Activated effector memory CD4-positive, alpha-beta T cell treated with anti-CD3 and anti-CD28 coated beads, Interleukin-2, amount 50 U/mL, for 16 hours (primary cell): ENCODE measurements around the gene SLC9A3.
A peak's percentile ranks its signal among the peaks of the same experiment; 100 is the strongest.

Experiments used
- DNase-seq: peaks from one replicate; pipeline ENCODE4 v3.0.0-alpha.2; 2020

The SLC9A3 gene

DNA sequence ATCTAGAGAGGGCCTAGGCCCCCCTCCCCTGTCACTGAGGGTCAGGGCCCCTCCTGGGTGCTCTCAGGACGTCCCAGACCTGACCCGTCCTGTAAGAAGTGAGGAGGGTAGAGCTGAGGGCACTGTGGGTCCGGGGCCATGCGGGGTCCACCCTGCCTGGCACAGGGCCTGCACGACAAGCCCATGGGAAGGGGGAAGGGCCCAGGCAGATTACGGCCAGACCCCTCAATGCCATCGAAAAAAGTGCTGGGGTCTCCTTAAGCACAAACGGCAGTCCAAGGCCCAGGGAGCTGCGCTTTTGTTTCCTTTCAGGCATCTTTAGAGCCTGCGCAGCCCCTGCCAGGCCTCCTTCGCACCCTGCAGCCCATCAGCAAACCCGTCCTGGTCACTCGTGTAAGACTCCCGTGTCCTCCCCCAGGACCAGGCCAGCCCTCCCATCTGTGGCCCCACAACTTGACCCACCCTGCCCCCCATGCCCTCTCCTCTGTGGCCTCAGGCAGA is 85.7 kb downstream of the SLC9A3 start:
- peak; percentile 58 for DNase-seq

DNA sequence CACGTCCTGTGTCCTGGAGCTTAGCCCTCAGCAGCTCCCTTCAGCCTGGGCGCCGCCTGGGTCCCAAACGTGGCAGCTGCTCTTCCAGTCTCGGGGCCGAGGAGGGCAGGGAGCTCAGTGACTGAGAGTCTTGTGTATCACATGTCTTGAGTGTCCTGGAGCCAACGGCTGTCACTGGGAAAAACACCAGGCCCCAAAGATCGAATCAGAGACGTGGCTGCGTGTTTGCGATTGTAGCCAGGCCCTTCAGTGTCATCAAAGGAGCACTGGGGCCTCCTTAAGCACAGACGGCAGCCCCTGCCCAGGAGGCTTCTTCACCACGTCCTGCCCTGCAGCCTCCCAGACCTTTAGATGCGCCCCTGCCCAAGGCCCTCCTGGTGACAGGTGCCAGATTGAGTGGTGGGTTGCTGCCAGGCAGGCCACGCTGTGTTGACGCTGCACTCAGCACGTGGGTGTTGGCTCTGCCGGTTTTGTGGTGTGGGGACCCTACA is 86.9 kb downstream of the SLC9A3 start:
- peak; percentile 46 for DNase-seq

DNA sequence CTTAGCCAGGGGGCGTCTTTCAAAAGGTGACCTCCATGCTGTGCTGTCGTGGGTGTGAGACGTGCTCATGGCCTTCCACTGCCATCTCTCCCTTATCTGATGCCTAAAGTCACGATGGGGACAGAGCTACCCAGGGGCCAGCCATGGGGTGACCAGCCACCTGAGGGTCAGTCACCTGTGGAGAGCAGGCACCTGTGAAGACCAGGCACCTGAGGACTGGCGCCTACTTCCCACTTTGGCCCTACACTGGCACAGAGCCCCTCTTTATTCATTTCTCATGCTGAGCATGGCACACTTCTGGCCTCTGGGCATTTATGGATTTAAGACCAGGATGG is 87.6 kb downstream of the SLC9A3 start:
- DNase-seq: peak; percentile 53

DNA sequence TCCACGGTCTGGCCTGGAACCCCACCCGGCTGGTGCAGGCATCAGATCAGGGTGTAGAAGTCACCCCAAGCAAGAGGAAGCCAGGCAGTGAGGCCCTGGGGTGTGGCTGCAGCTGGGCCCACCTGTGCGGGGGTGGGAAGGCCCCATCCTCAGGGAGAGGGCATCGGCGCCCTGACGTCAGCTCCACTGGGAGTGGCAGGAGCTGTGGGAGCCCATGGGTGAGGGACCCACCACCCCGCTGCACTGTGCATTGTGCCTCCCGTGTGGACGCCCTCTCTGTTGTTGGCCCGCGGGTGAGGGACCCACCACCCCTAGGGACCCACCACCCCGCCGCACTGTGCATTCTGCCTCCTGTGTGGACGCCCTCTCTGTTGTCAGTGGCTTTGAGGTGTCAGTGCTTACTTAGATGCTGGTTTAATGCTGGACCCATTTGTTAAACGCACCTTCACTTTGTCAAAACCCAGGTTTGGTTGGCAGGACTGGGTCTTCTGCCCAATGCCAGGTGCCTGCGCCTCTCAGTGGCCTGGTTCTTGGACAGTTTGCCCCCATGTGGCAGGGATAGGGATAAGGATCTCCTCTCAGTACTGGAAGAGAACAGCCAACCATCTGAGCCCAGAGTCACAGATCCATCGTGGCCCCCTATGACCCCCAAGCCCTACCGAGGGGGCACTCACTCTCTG is 88.1 kb downstream of the SLC9A3 start:
- DNase-seq: peak; percentile 62

DNA sequence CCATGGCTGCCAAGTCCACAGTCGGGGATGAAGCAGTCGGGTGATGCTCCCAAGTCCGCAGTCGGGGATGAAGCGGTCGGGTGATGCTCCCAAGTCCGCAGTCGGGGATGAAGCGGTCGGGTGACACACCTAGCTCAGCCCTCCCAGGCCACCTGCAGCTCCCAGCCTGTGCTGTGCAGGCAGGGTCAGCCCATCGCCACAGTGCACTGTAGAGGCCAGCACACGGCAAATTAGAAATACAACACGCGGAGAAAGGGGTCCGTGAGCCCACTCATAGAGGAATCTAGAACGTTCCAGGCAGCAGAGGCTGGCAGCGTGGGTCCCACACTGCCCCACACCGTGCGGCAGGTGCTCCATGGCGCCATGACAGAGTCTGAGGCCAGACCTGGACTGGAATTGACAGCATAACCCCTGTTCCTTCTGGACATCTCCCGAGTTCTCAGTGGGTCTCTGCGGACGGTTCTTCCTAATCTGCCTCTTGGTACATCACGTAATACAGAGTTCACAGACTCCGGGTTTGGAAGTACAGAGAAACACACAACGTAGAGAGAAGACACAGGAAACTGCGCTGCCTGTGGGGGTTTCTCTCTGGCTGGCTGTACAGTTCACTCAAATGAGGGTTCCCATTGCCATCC is 89.0 kb downstream of the SLC9A3 start:
- DNase-seq: peak; percentile 54

DNA sequence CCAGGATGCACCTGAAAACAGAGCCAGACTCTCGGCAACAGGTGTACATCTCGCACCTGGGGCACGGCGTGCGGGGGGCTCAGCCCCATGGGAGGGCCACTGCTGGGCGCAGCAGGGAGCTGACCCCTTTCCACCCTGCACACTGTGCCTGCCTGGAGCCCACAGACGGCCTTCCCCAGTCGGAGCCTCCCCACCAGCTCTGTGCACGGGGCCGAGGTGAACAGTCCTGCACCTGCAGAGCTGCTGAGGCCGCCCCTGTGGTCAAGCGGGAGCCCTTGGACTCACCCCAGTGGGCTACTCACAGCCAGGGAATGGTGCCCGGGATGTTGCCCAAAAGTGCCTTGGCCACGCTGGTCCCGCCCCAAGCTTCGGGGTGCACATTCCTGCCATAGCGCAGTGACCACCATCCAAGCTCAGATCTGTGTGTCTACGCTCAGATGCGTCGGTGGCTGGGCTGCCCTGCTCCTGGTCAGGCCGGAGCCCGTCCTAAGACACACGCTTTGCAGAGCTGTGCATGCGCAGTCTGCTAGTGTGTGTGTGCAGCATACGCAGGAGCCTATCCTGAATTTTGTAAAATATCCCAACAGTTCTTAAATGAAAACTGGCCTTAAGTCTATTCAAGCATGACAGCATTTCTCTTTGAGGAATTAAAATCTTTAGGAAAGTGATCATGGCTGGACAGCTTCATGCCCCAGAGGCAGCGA is 89.7 kb downstream of the SLC9A3 start:
- peak; percentile 55 for DNase-seq

DNA sequence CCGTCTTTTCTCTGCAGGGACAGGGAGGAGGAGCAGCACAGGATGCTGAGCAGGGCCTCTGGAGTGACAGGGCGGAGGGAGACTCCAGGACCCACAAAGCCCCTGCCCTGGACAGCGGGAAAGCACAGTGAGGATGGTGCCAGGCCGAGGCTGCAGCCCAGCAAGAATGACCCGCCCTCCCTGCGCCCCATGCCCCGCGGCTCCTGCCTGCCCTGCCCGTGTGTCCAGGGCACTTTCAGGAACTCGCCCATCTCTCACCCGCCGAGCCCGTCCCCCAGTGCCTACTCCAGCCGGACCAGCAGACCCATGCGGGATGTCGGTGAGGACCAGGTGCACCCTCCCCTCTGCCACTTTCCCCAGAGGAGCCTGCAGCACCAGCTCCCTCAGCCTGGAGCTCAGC is 90.4 kb downstream of the SLC9A3 start:
- DNase-seq: peak; percentile 56

DNA sequence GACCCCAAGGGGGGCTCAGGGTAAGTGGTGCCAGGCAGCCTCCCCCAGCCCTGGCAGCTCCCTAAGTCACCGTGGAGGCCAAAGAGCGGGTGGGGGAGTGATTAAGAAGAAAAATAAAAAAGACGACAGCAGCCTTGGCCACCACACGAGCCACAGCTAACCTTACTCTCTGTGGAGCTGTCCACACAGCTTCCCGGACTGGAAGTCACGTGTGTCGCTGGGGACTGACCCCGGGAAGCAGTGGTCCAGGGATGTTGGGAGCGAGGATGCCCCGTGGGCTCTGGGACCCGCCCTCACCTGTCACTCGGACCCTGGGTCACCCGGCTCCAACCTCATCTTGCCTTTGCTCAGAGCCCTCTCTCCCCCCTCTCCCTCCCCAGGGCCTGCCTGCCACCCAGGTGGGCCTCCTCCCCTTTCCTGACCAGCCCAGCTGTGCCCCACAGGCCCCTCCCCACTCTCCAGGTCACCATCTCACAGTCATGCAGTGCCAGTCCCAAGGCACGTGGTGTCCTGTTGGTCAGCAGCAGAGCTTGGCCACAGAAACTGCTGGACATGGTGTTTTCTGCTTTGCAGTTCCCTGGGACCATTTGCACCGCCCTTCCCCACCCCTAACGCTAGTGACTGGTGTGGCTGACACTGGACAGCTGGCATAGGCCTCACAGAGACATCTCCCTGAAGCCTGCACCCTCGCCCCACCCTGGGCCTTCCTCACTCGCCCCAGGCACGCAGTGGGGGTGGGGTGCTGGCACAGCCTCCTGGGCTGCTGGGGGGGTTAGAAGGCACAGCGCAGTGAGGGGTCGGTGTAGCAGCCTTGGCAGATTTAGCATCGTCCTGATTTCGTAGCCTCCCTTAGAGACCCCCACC is 91.1 kb downstream of the SLC9A3 start:
- peak; percentile 58 for DNase-seq

DNA sequence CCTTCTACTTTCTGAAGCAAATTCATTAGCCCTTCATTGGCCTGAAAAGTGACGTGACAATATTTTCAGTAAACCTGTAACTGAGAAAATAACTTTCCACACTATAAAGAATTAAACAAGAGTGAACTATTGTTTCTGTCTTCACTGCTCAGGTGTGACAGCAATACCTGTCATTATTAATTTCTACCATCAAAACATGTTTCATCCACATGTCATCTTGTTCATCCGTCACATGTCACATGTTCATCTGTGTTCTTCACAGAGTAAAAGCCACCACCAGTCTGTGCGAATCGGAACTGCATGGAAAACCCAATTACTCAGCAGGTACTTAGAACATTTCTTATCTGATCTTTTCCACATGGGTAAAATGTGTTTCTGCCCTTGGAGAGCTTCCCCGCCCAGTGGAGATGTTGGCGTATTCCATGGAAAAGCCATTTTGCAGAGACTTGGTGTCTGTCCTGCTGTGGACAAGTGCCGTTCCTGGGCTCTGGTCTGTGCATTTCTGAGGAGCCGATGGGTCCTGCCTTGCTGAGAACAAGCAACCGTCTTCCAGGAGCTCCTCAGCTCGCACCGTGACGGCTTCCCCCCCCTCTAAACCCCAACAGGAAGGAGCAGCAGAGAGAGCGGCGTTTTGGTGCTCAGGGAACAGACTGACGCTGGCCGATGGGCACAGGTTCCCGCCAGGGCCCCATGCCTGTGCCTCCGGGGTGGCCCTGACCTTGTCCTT is 91.9 kb downstream of the SLC9A3 start:
- DNase-seq: peak; percentile 51

DNA sequence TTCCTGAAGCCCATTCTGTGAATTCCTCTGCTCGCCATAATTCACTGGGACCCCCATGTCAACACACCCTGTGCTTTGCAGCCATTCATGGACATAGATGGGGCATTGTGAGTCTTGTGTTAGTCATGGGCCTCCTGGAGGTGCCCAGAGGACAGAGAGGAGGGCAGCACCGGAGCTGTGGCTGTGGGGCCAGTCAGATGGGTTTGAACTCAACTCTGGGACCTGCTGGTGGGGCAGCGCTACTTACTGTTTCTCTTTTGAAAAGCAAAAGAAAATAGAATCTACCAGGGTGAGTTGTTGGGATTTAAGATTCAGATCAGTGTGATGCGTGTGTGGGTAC is 92.6 kb downstream of the SLC9A3 start:
- peak; percentile 54 for DNase-seq

DNA sequence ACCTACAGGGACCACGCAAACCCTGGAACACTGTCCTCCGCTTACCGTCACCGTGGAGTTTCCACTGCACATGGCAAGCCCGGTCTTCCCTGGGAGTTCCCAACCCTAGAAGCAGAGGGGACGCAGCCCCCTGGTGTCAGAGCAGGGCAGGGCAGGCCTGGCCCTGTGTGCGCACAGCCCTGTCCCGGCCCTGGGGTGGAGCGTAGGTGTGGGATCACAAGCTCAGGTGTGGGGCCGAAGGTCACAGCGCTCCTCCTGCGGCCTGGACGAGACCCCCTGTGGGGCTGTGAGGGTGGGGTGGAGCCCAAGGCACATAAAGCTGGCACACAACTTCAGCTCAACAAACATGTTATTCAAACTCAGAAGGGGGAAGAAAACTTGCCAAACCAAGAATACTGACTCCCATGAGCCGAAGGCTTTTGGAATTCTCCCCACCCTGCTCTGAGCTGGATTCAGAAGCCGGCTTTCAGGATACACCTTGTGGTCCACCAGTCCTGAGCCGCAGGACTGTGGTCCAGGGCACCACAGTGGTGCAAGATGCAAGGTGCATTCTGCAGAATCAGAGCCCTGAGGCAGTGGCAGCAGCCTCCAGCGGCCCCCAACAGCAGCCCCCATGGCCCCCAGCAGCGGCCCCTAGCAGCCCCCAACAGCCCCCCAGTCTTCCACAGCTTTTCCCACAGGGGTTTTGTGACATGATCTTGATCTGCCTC is 93.1 kb downstream of the SLC9A3 start:
- DNase-seq: peak; percentile 80

DNA sequence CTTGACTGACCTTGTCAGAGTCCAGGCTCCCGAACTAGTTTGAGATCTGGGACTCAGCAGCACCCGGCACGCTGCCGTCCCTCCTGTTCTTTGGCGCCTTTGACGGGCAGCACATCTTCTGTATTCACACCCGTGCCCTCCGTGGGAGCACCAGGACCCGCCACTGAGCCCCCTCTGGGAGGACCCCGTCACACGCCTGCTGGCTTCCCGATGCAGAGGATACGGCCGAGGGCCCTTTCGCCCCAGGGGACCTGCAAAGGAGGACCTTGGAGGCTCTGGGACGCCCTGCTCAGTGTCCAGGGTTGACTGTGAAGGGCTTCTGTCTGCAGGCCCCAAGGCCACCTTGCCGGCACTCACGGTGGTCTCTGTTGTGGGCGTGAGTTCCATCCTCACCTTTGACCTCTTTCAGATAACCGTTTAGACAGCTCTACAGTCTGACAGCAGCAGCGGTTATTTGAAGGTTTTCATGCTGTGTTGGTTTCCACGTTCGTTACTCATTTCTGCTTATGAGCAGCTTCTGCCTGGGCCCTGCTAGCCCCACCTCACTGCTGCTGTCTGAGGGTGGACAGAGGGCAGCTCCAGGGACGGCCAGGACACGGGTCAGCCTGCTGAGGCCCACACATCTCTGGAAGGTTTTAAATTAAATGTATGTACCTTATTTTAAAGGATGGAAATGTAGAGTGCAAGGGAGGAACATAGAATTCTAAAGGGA is 93.9 kb downstream of the SLC9A3 start:
- DNase-seq: peak; percentile 56

DNA sequence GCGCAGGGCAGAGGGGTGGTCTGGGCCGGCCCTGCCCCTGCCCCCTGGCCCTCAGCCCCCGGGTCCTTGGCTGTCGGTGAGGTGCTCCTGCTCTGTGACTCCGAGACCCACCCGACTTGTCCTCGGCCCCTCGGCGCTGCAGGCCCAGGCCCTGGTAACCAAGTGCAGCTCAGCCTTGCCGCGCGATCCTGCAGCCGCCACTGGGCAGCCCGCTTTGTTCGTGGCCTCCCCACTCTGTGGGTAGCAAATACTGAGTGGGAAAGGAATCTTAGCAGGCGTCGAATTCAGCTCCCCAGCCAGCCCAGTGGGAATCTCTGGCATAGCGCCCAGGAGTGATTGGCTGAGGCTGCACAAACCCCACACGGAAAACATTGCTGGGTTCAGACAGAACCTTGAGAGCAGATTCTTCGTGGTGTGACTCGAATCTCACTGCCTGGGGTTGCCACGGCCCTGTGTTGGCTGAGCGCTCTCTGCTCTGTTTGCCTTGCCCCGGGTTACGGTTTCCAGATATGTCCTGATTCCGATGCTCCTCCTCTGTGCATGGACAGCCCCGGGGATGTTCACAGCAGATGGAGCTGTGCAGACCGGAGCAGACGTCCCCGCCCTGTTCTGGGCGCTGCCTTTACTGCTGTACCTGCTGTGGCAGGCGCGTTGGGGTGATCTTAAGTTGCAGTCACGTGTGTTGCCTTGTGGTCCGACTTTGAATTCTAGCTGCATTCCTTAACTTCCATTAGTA is 94.6 kb downstream of the SLC9A3 start:
- peak; percentile 62 for DNase-seq

DNA sequence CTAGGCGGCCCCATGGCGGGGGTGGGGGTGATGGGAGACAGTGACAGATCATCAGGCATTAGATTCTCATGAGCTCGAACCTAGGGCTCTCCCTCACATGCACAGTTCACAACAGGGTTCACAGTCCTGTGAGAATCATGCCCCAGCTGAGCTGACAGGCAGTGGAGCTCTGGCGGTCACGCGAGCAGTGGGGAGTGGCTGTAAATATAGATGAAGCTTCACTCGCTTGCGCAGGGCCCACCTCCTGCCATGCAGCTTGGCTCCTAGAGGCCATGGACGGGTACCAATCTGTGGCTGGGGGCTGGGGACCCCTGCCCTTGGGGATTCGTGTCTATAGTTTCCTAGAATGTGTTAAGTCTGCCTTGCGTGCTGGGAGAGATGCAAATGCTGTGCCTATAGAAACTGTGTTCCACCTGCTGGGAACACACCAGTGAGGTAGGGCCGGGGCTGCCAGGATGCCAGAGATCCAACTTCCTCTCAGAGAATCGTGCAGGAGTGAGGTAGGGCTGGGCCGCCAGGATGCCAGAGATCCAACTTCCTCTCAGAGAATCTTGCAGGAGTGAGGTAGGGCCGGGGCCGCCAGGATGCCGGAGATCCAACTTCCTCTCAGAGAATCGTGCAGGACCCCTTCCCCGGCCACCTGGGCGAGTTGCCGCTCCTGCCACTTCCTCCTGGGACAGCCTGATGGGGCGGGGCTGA is 95.3 kb downstream of the SLC9A3 start:
- DNase-seq: peak; percentile 57

DNA sequence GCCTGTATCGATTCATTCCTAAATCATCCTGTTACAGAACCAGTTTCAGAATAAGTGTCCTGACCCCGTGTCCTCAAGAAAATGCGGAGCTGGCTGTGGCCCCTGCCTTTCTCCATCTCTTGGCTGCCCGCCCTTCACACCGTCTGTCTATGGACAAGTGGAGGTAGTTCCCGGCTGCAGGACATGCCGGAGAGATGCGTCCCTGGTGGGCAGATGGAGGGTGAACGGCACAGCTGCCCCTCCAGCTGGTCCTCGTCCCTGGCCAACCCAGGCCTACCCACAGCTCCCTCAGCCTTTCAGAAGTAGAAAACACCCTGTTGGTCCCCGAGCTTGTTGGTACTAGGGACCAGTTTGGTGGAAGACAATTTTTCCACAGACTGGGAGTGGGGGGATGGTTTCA is 96.0 kb downstream of the SLC9A3 start:
- DNase-seq: peak; percentile 24

DNA sequence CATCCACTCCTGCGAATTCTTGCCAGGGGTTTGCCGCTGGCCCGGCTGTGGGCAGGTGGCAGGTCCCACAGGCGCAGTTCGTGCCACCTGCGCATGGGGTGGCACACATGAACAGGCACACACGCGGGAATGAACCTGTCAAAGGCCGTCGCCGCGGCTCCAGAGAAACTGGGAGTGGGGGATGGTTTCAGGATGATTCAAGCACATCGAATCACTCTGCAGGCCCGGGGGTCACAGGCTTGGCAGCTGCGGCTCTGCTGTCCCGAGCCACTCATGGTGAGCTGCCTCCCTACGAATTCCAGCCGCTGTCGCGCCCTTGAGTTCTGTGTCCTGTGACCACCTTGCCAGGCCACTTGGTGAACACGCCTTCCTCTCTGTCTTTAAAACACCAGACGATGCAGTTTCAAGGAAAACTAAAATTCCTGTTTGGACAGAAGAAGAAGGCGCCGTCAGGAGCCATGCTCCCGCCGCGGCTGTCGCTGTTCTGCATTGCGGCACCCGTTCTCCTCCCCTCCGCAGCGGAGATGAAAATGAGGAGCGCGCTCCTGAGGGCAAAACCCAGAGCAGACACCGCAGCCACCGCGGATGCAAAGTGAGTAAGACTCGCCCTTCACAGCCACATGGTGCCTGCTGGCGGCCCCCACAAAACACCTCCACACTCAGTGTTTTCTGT is 96.7 kb downstream of the SLC9A3 start:
- peak; percentile 55 for DNase-seq

DNA sequence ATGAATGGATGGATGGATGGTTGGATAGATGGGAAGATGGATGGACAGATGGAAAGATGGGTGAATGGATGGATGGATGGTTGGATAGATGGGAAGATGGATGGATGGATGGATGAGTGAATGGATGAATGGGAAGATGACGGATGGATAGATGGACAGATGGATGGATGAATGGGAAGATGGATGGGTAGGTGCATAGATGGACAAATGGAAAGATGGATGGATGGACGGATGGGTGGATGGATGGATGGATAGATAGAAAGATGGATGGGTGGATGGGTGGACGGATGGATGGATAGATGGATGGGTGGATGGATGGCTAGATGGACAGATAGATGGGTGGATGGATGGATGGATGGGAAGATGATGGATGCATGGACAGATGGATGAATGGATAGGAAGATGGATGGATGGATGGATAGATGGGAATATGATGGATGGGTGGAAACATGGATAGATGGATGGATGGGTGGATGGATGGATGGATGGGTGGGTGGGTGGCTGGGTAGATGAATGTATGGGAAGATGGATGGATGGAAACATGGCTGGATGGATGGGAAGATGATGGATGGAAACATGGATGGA is 97.8 kb downstream of the SLC9A3 start:
- DNase-seq: no peak

DNA sequence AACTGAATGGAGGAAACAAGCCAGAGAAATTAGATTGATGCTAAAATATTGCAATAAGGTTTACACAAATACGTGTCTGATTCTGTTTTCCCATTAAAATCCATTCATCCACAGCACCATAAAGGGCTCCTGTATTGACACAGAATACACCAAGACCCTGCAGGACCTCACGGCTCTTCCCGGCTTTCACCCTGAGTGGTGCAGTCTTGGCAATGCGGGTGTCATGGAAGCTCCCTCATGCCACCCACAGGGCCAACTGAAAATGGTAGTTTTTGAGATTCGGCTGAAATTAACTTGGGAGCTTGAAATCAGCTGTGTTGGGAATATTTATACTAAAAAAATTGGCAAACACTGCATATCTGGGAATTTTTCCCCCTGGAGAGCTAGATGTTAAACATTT is 98.5 kb downstream of the SLC9A3 start:
- peak; percentile 63 for DNase-seq
